RCC 7860 (cell line): Measurements from ENCODE around the gene PPP4R3B.

Experiments used
- DNase-seq: peaks from one replicate; pipeline ENCODE4 v3.0.0-alpha.2; 2015; ENCODE audit warnings: low spot score
- FAIRE-seq: peaks from 2 replicates; lab custom pipeline; 2012; peaks lifted over from hg19 to GRCh38; lab: Jason Lieb, UNC

PPP4R3B gene

DNA sequence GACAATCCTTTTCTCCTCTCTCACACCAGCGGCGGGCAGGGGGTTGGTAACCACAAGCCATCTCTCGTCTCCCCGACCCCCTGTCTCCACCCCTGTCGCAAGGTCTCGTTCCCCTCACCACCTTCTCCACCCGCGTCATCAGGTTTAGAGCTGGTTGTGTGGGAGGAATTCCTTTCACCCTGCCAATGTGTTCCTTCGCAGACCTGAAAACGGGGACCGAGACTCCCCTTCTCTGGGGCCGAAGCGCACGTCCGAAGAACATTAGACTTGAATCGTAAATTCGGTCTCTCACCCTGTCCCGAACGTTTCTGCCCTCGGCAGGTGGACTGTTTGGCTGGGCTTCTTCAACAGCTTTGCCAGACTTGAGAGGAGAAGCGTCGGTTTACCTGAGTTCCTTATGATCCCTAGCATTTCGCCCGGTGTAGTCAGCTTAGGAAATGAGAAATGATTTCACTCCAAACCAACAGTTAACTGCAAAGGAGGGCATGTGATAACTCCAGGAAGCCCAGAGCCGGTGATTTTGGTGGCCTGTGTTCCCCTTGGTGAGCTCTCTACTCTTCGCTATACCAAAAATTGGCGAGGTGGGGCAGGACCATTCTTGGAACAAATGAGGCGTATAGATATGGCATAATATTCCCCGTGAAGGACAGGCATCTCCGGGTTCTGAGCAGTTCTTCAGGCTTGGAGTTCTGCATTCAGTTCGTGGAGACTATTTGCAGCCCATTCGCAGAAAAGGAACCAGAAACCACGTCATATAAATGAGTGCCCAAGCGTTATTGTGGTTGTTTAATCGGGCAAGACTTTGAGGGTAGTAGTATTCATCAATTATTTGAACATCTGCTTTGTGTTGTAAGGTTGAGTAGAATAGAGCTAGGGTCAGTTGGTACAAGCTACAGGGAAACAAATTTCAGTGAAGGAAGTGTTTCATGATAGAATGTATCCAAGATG, 97.2 kb downstream of the PPP4R3B start:
- DNase-seq (no peak), FAIRE-seq (no peak)

- FAIRE-seq, result no peak
- DNase-seq, result no peak
Measured at GRCh38 chr2:55518841-55519165, 98.6 kb downstream of the PPP4R3B start.

DNA sequence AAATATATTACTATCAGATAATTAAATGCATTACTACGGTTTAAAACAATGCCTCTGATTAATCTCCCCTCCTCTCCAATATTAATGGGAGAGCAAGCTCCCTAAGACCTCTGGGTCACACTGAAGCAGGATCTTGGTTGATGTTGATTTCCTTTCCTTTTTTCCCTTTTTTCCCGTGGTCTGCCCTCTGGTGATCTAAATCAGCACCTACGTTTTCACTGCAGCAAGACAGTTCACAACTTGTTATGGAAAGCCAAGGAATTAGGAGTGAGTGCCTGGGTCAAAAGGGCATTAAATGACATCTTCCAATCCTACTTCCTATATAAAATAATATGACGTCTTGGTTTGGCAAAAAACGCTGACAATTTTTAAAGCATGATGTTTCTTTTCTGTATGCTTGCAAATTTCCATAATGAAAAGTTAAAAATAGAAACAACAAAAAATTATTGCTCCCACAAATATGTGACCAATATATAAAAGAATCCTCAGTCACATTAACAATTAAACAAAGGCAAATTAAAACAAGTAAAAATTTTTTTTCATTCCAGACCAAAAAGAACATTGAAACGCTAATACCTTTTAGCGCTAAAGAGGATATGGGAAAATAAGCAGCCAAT, 105.8 kb downstream of the PPP4R3B start:
- DNase-seq (peak; percentile 44), FAIRE-seq (peak; percentile 71)

- DNase-seq (no peak), FAIRE-seq (no peak)
Measured at GRCh38 chr2:55502590-55503141, 114.8 kb downstream of the PPP4R3B start.

DNA sequence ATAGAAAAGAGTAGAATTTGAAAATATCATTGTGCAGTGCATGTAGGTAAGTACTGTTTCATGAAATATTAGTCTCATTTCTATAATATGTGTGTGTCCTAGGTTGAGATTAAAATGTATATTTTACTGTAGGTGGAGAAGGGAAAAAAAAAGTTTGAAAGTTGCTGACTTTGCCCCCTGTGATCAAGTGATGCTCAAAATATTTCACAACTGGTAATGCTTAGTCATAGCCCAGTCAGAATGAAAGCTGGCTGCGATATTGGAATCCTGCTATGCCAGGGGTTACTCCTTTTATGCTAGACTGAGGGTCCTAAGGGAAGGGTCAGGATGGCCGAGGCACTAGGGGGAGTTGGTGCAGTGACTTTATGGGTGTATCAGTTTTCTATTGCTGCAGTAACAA, 117.4 kb downstream of the PPP4R3B start:
- DNase-seq (no peak), FAIRE-seq (peak; percentile 27)

DNA sequence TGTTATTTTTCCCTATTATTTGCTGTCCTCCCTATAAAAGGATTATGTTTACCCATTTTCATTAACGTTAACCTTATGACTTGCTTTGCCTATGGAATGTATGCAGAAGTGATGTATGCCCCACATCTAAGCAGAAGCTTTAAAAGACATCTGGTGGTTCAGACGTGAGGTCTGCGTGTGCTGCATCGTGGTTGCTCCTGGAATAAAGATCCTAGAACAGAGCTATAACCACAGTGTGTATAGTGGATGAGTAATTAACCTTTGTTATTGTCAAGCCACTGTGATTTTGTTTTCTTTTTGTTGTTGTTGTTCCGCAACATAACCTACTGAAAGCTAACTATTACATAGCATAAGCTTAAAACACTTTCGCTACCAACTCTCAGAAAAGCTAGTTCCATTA, 118.8 kb downstream of the PPP4R3B start:
- DNase-seq, result no peak
- no peak for FAIRE-seq
